CD4-positive, CD25-positive, alpha-beta regulatory T cell (primary cell): ENCODE results near the gene CSTB. TPM values are rescaled to one million over a fixed set of nuclear protein-coding genes. Genes with fewer than 3 reads are reported as not detected.

Experiments
- ATAC-seq, 2 donors: fragments of 150-1000 bp; cut with Tn5 transposase; one replicate each; pipeline ENCODE4 v1.10.0; 2021; ENCODE audit warnings: low read depth in 2 of 2, moderate number of reproducible peaks in 2 of 2, moderate library complexity in 1 of 2
- DNase-seq, 3 donors: peaks; one replicate each; pipeline versions ENCODE4 v3.0.0 to v3.0.0-alpha.2; 2012 to 2022; ENCODE audit warnings: mixed read lengths in 1 of 3
- H3K27ac ChIP-seq: one replicate; pipeline ENCODE4 v1.7.0; 2013; ENCODE audit warnings: mild to moderate bottlenecking, low read length; ENCODE audit not compliant: insufficient read depth, poor library complexity, severe bottlenecking
- H3K27me3 ChIP-seq: one replicate; pipeline ENCODE4 v1.7.0; 2013; ENCODE audit warnings: low read length; ENCODE audit not compliant: control insufficient read depth, insufficient read depth
- H3K36me3 ChIP-seq: one replicate; pipeline ENCODE4 v1.7.0; 2013; ENCODE audit warnings: mild to moderate bottlenecking, low read length, moderate library complexity; ENCODE audit not compliant: control insufficient read depth, insufficient read depth
- H3K4me1 ChIP-seq: 2 replicates; pipeline ENCODE4 v1.7.0; 2013; ENCODE audit warnings: mild to moderate bottlenecking, low read length; ENCODE audit not compliant: insufficient read depth, control insufficient read depth, poor library complexity, severe bottlenecking
- H3K4me3 ChIP-seq: one replicate; pipeline ENCODE4 v1.7.0; 2013; ENCODE audit warnings: low read depth, mild to moderate bottlenecking, low read length, moderate library complexity
- H3K9me3 ChIP-seq, 2 experiments: 1 replicate in 1 of 2; 2 replicates in 1 of 2; pipeline ENCODE4 v1.7.0; 2013; ENCODE audit warnings: low read length in 2 of 2, mild to moderate bottlenecking in 1 of 2, moderate library complexity in 1 of 2; ENCODE audit not compliant: control insufficient read depth in 2 of 2
- H3K27ac Mint-ChIP-seq, 3 donors: one replicate each; pipeline ENCODE4 v1.8.0; 2020 to 2022; ENCODE audit warnings: mild to moderate bottlenecking in 3 of 3, mixed read lengths in 3 of 3, moderate library complexity in 2 of 3
- H3K27me3 Mint-ChIP-seq: one replicate; pipeline ENCODE4 v1.8.0; 2022; ENCODE audit warnings: mild to moderate bottlenecking, mixed read lengths
- H3K36me3 Mint-ChIP-seq: one replicate; pipeline ENCODE4 v1.8.0; 2020; ENCODE audit warnings: mixed read lengths
- H3K4me1 Mint-ChIP-seq, 4 donors: one replicate each; pipeline ENCODE4 v1.8.0; 2020 to 2022; ENCODE audit warnings: mixed read lengths in 4 of 4, mild to moderate bottlenecking in 1 of 4
- H3K4me3 Mint-ChIP-seq, 4 donors: one replicate each; pipeline ENCODE4 v1.8.0; 2020 to 2022; ENCODE audit warnings: mild to moderate bottlenecking in 4 of 4, mixed read lengths in 4 of 4, moderate library complexity in 3 of 4
- H3K9me3 Mint-ChIP-seq, 7 donors: one replicate each; pipeline ENCODE4 v1.8.0; 2020 to 2022; ENCODE audit warnings: mixed read lengths in 7 of 7, mild to moderate bottlenecking in 3 of 7, moderate library complexity in 2 of 7
- polyA plus RNA-seq, 4 donors: library from polyadenylated mRNA; unstranded; fragments of 300-500 nt; fragmentation: Illumina TruSeq; gene quantifications; one replicate each; pipeline ENCODE4 v1.2.3, GENCODE V29; 2021
- total RNA-seq: library from RNA; stranded (reverse); gene quantifications from one replicate; pipeline ENCODE4 v1.2.3, GENCODE V29; 2022

The CSTB gene
- total and polyA plus RNA-seq, 5 donors from 2014 or later, result 24.5 to 138 (median 84.2) TPM

- no peak overlapping the region for H3K4me3 Mint-ChIP-seq
- no peak for DNase-seq
- ATAC-seq, result no peak
Observed at GRCh38 chr21:43818685-43819084, 42.6 kb upstream of the CSTB start.

GRCh38 chr21:43817157-43818086, 41.3 kb upstream of the CSTB start:
- no peak overlapping the region for H3K4me3 ChIP-seq
- no peaks in the 10 kb centered on the region for H3K27me3 ChIP-seq
- no peak overlapping the region for H3K27ac ChIP-seq
- H3K9me3 ChIP-seq, result peaks cover 0 to 9% of the 10 kb centered on the region in 2 experiments
- Mint-ChIP-seq H3K27ac (no peak overlapping the region), H3K27me3 (peaks cover 4% of the 10 kb centered on the region), H3K4me3 (no peak overlapping the region), H3K4me1 (peaks cover 0 to 3% (median 1%) of the 10 kb centered on the region in 4 donors), H3K36me3 (peaks cover 7% of the 10 kb centered on the region), H3K9me3 (peaks cover 0 to 7% (median 0%) of the 10 kb centered on the region in 7 donors)
- ATAC-seq (no peak), DNase-seq (no peak)
- H3K36me3 ChIP-seq, result no peaks in the 10 kb centered on the region
- no peaks in the 10 kb centered on the region for H3K4me1 ChIP-seq

More at GRCh38 chr21:43818685-43819084, 42.6 kb upstream of the CSTB start:
- Mint-ChIP-seq H3K36me3 (peaks cover 7% of the 10 kb centered on the region), H3K4me1 (peaks cover 0 to 3% (median 1%) of the 10 kb centered on the region in 4 donors), H3K27me3 (peaks cover 4% of the 10 kb centered on the region), H3K27ac (no peak overlapping the region), H3K9me3 (peaks cover 0 to 7% (median 0%) of the 10 kb centered on the region in 7 donors)
- Histone ChIP-seq H3K36me3 (no peaks in the 10 kb centered on the region), H3K4me1 (no peaks in the 10 kb centered on the region), H3K27ac (no peak overlapping the region), H3K9me3 (peaks cover 0 to 9% of the 10 kb centered on the region in 2 experiments), H3K27me3 (no peaks in the 10 kb centered on the region), H3K4me3 (no peak overlapping the region)

- H3K4me3 ChIP-seq, result no peak overlapping the region
- Mint-ChIP-seq H3K27ac (no peak overlapping the region), H3K36me3 (peaks cover 7% of the 10 kb centered on the region), H3K4me3 (no peak overlapping the region), H3K9me3 (peaks cover 0 to 7% (median 0%) of the 10 kb centered on the region in 7 donors), H3K4me1 (peaks cover 0 to 3% (median 1%) of the 10 kb centered on the region in 4 donors), H3K27me3 (peaks cover 4% of the 10 kb centered on the region)
- no peaks in the 10 kb centered on the region for H3K27me3 ChIP-seq
- H3K36me3 ChIP-seq, result no peaks in the 10 kb centered on the region
- H3K9me3 ChIP-seq, result peaks cover 0 to 9% of the 10 kb centered on the region in 2 experiments
- ATAC-seq (no peak), DNase-seq (no peak)
- H3K27ac ChIP-seq, result no peak overlapping the region
- no peaks in the 10 kb centered on the region for H3K4me1 ChIP-seq
Observed at GRCh38 chr21:43816611-43817071, 40.5 kb upstream of the CSTB start.

- Mint-ChIP-seq H3K27me3 (peaks cover 4% of the 10 kb centered on the region), H3K36me3 (peaks cover 7% of the 10 kb centered on the region), H3K4me3 (no peak overlapping the region), H3K4me1 (peaks cover 0 to 4% (median 1%) of the 10 kb centered on the region in 4 donors), H3K27ac (no peak overlapping the region), H3K9me3 (peaks cover 0 to 7% (median 0%) of the 10 kb centered on the region in 7 donors)
- no peaks in the 10 kb centered on the region for H3K27me3 ChIP-seq
- H3K4me1 ChIP-seq, result peaks cover 4% of the 10 kb centered on the region
- H3K4me3 ChIP-seq, result no peak overlapping the region
- no peak overlapping the region for H3K27ac ChIP-seq
- no peak for DNase-seq
- peaks cover 0 to 9% of the 10 kb centered on the region in 2 experiments for H3K9me3 ChIP-seq
- H3K36me3 ChIP-seq, result no peaks in the 10 kb centered on the region
- ATAC-seq, result no peak
Observed at GRCh38 chr21:43815991-43816390, 39.9 kb upstream of the CSTB start.

GRCh38 chr21:43815107-43815613, 39.1 kb upstream of the CSTB start:
- Mint-ChIP-seq H3K4me3 (no peak overlapping the region), H3K36me3 (peaks cover 7% of the 10 kb centered on the region)

GRCh38 chr21:43814215-43815106, 38.4 kb upstream of the CSTB start:
- H3K9me3 Mint-ChIP-seq, result peaks cover 0 to 7% (median 0%) of the 10 kb centered on the region in 7 donors
- Histone ChIP-seq H3K9me3 (peaks cover 0 to 9% of the 10 kb centered on the region in 2 experiments), H3K4me1 (peaks cover 10% of the 10 kb centered on the region), H3K27ac (no peak overlapping the region), H3K36me3 (no peaks in the 10 kb centered on the region), H3K4me3 (no peak overlapping the region), H3K27me3 (no peaks in the 10 kb centered on the region)
- H3K27me3 Mint-ChIP-seq, result peaks cover 4% of the 10 kb centered on the region
- no peak overlapping the region for H3K4me3 Mint-ChIP-seq
- peaks cover 7% of the 10 kb centered on the region for H3K36me3 Mint-ChIP-seq
- H3K27ac Mint-ChIP-seq, result no peak overlapping the region
- ATAC-seq (no peak), DNase-seq (no peak)
- peaks cover 0 to 9% (median 4%) of the 10 kb centered on the region in 4 donors for H3K4me1 Mint-ChIP-seq

More at GRCh38 chr21:43815107-43815613, 39.1 kb upstream of the CSTB start:
- peaks cover 0 to 9% of the 10 kb centered on the region in 2 experiments for H3K9me3 ChIP-seq
- peaks cover 0 to 9% (median 4%) of the 10 kb centered on the region in 4 donors for H3K4me1 Mint-ChIP-seq
- peaks cover 0 to 7% (median 0%) of the 10 kb centered on the region in 7 donors for H3K9me3 Mint-ChIP-seq
- H3K27me3 ChIP-seq, result no peaks in the 10 kb centered on the region
- H3K36me3 ChIP-seq, result no peaks in the 10 kb centered on the region
- H3K4me3 ChIP-seq, result no peak overlapping the region
- DNase-seq (no peak), ATAC-seq (no peak)
- peaks cover 10% of the 10 kb centered on the region for H3K4me1 ChIP-seq
- no peak overlapping the region for H3K27ac Mint-ChIP-seq
- peaks cover 4% of the 10 kb centered on the region for H3K27me3 Mint-ChIP-seq
- no peak overlapping the region for H3K27ac ChIP-seq

- ATAC-seq, result no peak
- H3K27me3 Mint-ChIP-seq, result no peaks in the 10 kb centered on the region
- H3K4me1 Mint-ChIP-seq, result peaks cover 0 to 9% (median 4%) of the 10 kb centered on the region in 4 donors
- Histone ChIP-seq H3K27me3 (no peaks in the 10 kb centered on the region), H3K9me3 (peaks cover 0 to 3% of the 10 kb centered on the region in 2 experiments), H3K4me1 (peaks cover 10% of the 10 kb centered on the region), H3K4me3 (no peak overlapping the region), H3K36me3 (no peaks in the 10 kb centered on the region), H3K27ac (no peak overlapping the region)
- peaks cover 0 to under 1% (median 0%) of the 10 kb centered on the region in 7 donors for H3K9me3 Mint-ChIP-seq
- DNase-seq, result no peak
- H3K36me3 Mint-ChIP-seq, result peaks cover 3% of the 10 kb centered on the region
- H3K4me3 Mint-ChIP-seq, result no peak overlapping the region
- no peak overlapping the region for H3K27ac Mint-ChIP-seq
Observed at GRCh38 chr21:43813656-43813980, 37.5 kb upstream of the CSTB start.
